H1 (cell line): ENCODE data around the gene ERI3. TPM values are rescaled to one million over a fixed set of nuclear protein-coding genes. Genes with fewer than 3 reads are reported as not detected.

Experiments
- CTCF ChIA-PET: fragments of 300-600 bp; sonication (Branson Sonifier 250); formaldehyde crosslinking; loops from one replicate; lab custom pipeline; 2021; ENCODE audit not compliant: partially characterized antibody; lab: Charles Lee
- POLR2A ChIA-PET: fragments of 300-600 bp; sonication (Branson Sonifier 250); formaldehyde crosslinking; loops from one replicate; lab custom pipeline; 2021; ENCODE audit warnings: inconsistent platforms; ENCODE audit not compliant: partially characterized antibody; lab: Charles Lee
- DNase-seq, 2 experiments: peaks; one replicate each; pipeline versions ENCODE4 v3.0.0 to v3.0.0-alpha.2; 2010 to 2022; ENCODE audit warnings: low spot score in 2 of 2, low read depth in 1 of 2, mixed read lengths in 1 of 2
- FAIRE-seq: peaks from 2 replicates; lab custom pipeline; 2011; peaks lifted over from hg19 to GRCh38; lab: Jason Lieb, UNC
- H2AFZ ChIP-seq: 2 replicates; pipeline ENCODE4 v1.8.1; 2012; ENCODE audit warnings: low read length, inconsistent platforms
- H2AK5ac ChIP-seq: 2 replicates; pipeline ENCODE4 v1.6.1; 2013; ENCODE audit warnings: low read depth, low read length
- H2BK120ac ChIP-seq: replicated peaks from 2 replicates; pipeline ENCODE3; 2013; ENCODE audit warnings: low read depth, low read length, inconsistent platforms
- H2BK12ac ChIP-seq: 2 replicates; pipeline ENCODE4 v1.6.1; 2013; ENCODE audit warnings: low read depth, low read length
- H2BK15ac ChIP-seq: 2 replicates; pipeline ENCODE4 v1.6.1; 2013; ENCODE audit warnings: low read length
- H2BK20ac ChIP-seq: 2 replicates; pipeline ENCODE4 v1.6.1; 2013; ENCODE audit warnings: low read length
- H2BK5ac ChIP-seq: 2 replicates; pipeline ENCODE4 v1.6.1; 2013; ENCODE audit warnings: low read depth, low read length
- H3K14ac ChIP-seq: 2 replicates; pipeline ENCODE4 v1.6.1; 2013; ENCODE audit warnings: inconsistent platforms; ENCODE audit not compliant: insufficient read length
- H3K18ac ChIP-seq: 2 replicates; pipeline ENCODE4 v1.6.1; 2013; ENCODE audit warnings: low read length; ENCODE audit errors: extremely low read depth
- H3K23ac ChIP-seq: 2 replicates; pipeline ENCODE4 v1.6.1; 2013; ENCODE audit warnings: inconsistent platforms; ENCODE audit not compliant: insufficient read length
- H3K23me2 ChIP-seq: 2 replicates; pipeline ENCODE4 v1.6.1; 2013; ENCODE audit warnings: low read depth, low read length
- H3K27ac ChIP-seq: 2 replicates; pipeline ENCODE4 v1.6.1; 2011; ENCODE audit warnings: low read depth, low read length, inconsistent platforms
- H3K27me3 ChIP-seq, 4 experiments: replicated peaks in 1 of 4; 1 replicate in 1 of 4; 2 replicates in 3 of 4; pipeline versions ENCODE4 v1.6.1 to v1.8.1; 2011 to 2013; ENCODE audit warnings: low read length in 3 of 4, mild to moderate bottlenecking in 3 of 4, inconsistent platforms in 2 of 4, mixed read lengths in 2 of 4, moderate library complexity in 1 of 4; ENCODE audit not compliant: control insufficient read depth in 3 of 4, insufficient read depth in 3 of 4; ENCODE audit errors: extremely low read depth in 1 of 4
- H3K36me3 ChIP-seq, 4 experiments: 2 replicates each; pipeline versions ENCODE4 v1.6.1 to v1.8.1; 2011 to 2013; ENCODE audit warnings: mild to moderate bottlenecking in 4 of 4, low read length in 3 of 4, moderate library complexity in 2 of 4, control low read depth in 1 of 4, inconsistent platforms in 1 of 4; ENCODE audit not compliant: insufficient read depth in 4 of 4, control insufficient read depth in 2 of 4
- H3K4ac ChIP-seq: replicated peaks from 2 replicates; pipeline ENCODE3; 2013; ENCODE audit warnings: low read length, low read depth, mixed read lengths, inconsistent platforms; ENCODE audit not compliant: insufficient read length
- H3K4me1 ChIP-seq, 4 experiments: replicated peaks in 1 of 4; 1 replicate in 1 of 4; 2 replicates in 3 of 4; pipeline versions ENCODE4 v1.6.1 to v1.8.1; 2011 to 2013; ENCODE audit warnings: low read length in 3 of 4, inconsistent platforms in 2 of 4, mixed read lengths in 1 of 4; ENCODE audit not compliant: insufficient read depth in 4 of 4, control insufficient read depth in 3 of 4
- H3K4me2 ChIP-seq, 2 experiments: 2 replicates each; pipeline versions ENCODE4 v1.6.1 to v1.8.1; 2011 to 2013; ENCODE audit warnings: low read depth in 2 of 2, low read length in 2 of 2, control low read depth in 1 of 2, inconsistent platforms in 1 of 2, mild to moderate bottlenecking in 1 of 2; ENCODE audit not compliant: insufficient read depth in 1 of 2
- H3K4me3 ChIP-seq, 4 experiments: fragments of 200-600, 300-600 bp in 1 of 4; sonication (generic), shearing (Covaris generic), sonication (Bioruptor Twin) in 1 of 4; 2 replicates each; pipeline versions ENCODE4 v1.5.1 to v1.8.1; 2011 to 2016; ENCODE audit warnings: low read length in 4 of 4, low read depth in 3 of 4, control low read depth in 2 of 4, inconsistent platforms in 2 of 4, mild to moderate bottlenecking in 2 of 4, mixed read lengths in 1 of 4, moderate library complexity in 1 of 4; ENCODE audit not compliant: insufficient read depth in 2 of 4; ENCODE audit errors: extremely low read depth in 1 of 4
- H3K56ac ChIP-seq: replicated peaks from 2 replicates; pipeline ENCODE3; 2013; ENCODE audit warnings: low read depth, mild to moderate bottlenecking, mixed read lengths, low read length, inconsistent platforms; ENCODE audit not compliant: insufficient read length
- H3K79me1 ChIP-seq: 2 replicates; pipeline ENCODE4 v1.6.1; 2013; ENCODE audit warnings: low read depth, low read length, control low read depth
- H3K79me2 ChIP-seq, 2 experiments: 2 replicates each; pipeline versions ENCODE4 v1.6.1 to v1.8.1; 2012 to 2013; ENCODE audit warnings: low read length in 2 of 2, mild to moderate bottlenecking in 2 of 2, inconsistent platforms in 1 of 2; ENCODE audit not compliant: insufficient read depth in 2 of 2, control insufficient read depth in 1 of 2
- H3K9ac ChIP-seq, 4 experiments: replicated peaks in 1 of 4; 1 replicate in 1 of 4; 2 replicates in 3 of 4; pipeline versions ENCODE4 v1.6.1 to v1.8.1; 2011 to 2013; ENCODE audit warnings: low read depth in 3 of 4, low read length in 3 of 4, control low read depth in 2 of 4, mild to moderate bottlenecking in 2 of 4, moderate library complexity in 2 of 4, inconsistent platforms in 1 of 4; ENCODE audit errors: extremely low read depth in 1 of 4
- H3K9me3 ChIP-seq, 2 experiments: 2 replicates each; pipeline versions ENCODE4 v1.6.1 to v1.8.1; 2012 to 2013; ENCODE audit warnings: mild to moderate bottlenecking in 2 of 2, moderate library complexity in 2 of 2, control low read depth in 1 of 2, inconsistent platforms in 1 of 2, low read depth in 1 of 2, low read length in 1 of 2, mixed read lengths in 1 of 2; ENCODE audit not compliant: insufficient read depth in 2 of 2
- H4K20me1 ChIP-seq, 2 experiments: replicated peaks in 1 of 2; 2 replicates each; pipeline versions ENCODE3 to v1.8.1; 2011 to 2013; ENCODE audit warnings: inconsistent platforms in 2 of 2, low read length in 2 of 2, mild to moderate bottlenecking in 1 of 2; ENCODE audit not compliant: insufficient read depth in 2 of 2, control insufficient read depth in 1 of 2
- H4K5ac ChIP-seq: 2 replicates; pipeline ENCODE4 v1.6.1; 2013; ENCODE audit warnings: low read length, low read depth, mixed read lengths, inconsistent platforms; ENCODE audit not compliant: insufficient read length
- H4K8ac ChIP-seq: 2 replicates; pipeline ENCODE4 v1.8.0; 2013; ENCODE audit warnings: mild to moderate bottlenecking, moderate library complexity, low read length, inconsistent platforms; ENCODE audit not compliant: insufficient read depth; ENCODE audit errors: extremely low read depth
- H4K91ac ChIP-seq: replicated peaks from 2 replicates; pipeline ENCODE3; 2013; ENCODE audit warnings: low read length, mixed read lengths, inconsistent platforms; ENCODE audit not compliant: insufficient read length
- BACH1 ChIP-seq: IDR thresholded peaks from 2 replicates; pipeline ENCODE4 v1.6.1; 2012; ENCODE audit warnings: low read length, improper control_type of control experiment
- BCL11A ChIP-seq, 2 experiments: IDR thresholded peaks; one replicate each; pipeline ENCODE4 v1.6.1; 2011; ENCODE audit warnings: low read depth in 2 of 2, low read length in 2 of 2, mild to moderate bottlenecking in 2 of 2
- SAP30 ChIP-seq: fragments of 300-600 bp; sonication (generic); IDR thresholded peaks from 2 replicates; pipeline ENCODE4 v1.7.1; 2012; ENCODE audit warnings: low read length, moderate library complexity, mild to moderate bottlenecking, inconsistent platforms; ENCODE audit not compliant: insufficient read depth, insufficient replicate concordance
- SP2 ChIP-seq: IDR thresholded peaks from 2 replicates; pipeline ENCODE4 v1.6.1; 2012; ENCODE audit warnings: mild to moderate bottlenecking, low read length, inconsistent platforms
- SUZ12 ChIP-seq: fragments of 200-600 bp; sonication (generic); IDR thresholded peaks from 2 replicates; pipeline ENCODE4 v1.6.1; 2012; ENCODE audit warnings: mild to moderate bottlenecking, inconsistent platforms, low read length, moderate library complexity, mixed read lengths
- WGBS, 2 experiments: shearing (Covaris generic) in 1 of 2; methylation state at CpG; one replicate each; pipeline versions ENCODE4 v1.1.6 to v1.1.7; 2013 to 2015; ENCODE audit warnings: low lambda C conversion rate in 2 of 2, mixed read lengths in 2 of 2, inconsistent platforms in 1 of 2, low coverage in 1 of 2, missing lambda C conversion rate in 1 of 2; ENCODE audit not compliant: insufficient replicate concordance in 2 of 2, insufficient coverage in 1 of 2, insufficient read length in 1 of 2; ENCODE audit errors: extremely low coverage in 1 of 2, missing lambda C conversion rate in 1 of 2; 5-methylcytosine and 5-hydroxymethylcytosine counted together
- polyA plus RNA-seq, 7 experiments: library from polyadenylated mRNA; depleted of rRNA in 3 of 7; stranded (reverse) in 5 of 7; unstranded in 2 of 7; fragments of >200 nt in 5 of 7; fragments of 200-250 nt in 2 of 7; gene quantifications; 1 replicate in 5 of 7; 2 replicates in 1 of 7; 4 replicates in 1 of 7; pipeline versions ENCODE4 v1.2.1 to v1.2.3, GENCODE V29; 2011 to 2013; ENCODE audit warnings: missing spikeins in 2 of 7, mixed read lengths in 2 of 7
- total RNA-seq: library from RNA; stranded (reverse); fragmentation: NEBNext Ultra II Directional; extraction: Animal tissue kit (Norgen Biotek cat#: 25700); gene quantifications from 2 replicates; pipeline ENCODE4 v1.2.1, GENCODE V29; 2021
- TF ChIP-seq, protein P1 (sequence below): IDR thresholded peaks from 2 replicates; pipeline ENCODE4 v1.6.1; 2012; ENCODE audit warnings: inconsistent platforms

ERI3 gene
- total and polyA plus RNA-seq, 2 of the 8 experiments (the other 6 are each of a cell fraction or from before 2014, with no cell fraction given): 81.1 to 199 TPM

DNA sequence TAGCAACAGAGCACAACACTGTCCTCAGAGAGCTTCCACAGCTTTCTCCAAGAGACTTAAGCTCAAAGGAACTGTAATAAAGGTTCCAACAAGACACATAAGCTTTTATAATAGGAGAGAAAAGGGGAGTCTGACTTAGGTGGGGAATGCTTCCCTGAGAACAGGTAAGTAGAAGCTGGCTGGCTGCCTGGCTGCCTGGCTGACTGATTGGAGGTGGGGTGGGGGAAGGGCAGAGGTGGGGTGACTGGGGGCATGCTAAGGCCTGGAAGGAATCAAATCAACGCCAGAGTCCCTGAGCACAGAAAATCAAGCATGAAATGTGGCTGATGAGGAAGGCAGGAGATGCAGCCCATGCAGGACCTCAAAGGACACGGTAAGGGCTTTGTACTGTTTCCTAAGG is 96.0 kb downstream of the ERI3 start:
- Histone ChIP-seq H4K91ac (no peak overlapping the region), H4K8ac (no peak overlapping the region), H3K18ac (no peak overlapping the region), H3K27ac (no peak overlapping the region), H3K4me2 (no peak overlapping the region), H4K20me1 (peaks cover 2 to 6% of the 10 kb centered on the region in 2 experiments), H2BK5ac (no peak overlapping the region), H3K4ac (no peak overlapping the region), H3K14ac (no peak overlapping the region), H3K4me1 (peaks cover 1 to 16% (median 8%) of the 10 kb centered on the region in 4 experiments; a peak in 6 of 7 replicates), H3K4me3 (no peak overlapping the region), H3K23me2 (no peaks in the 10 kb centered on the region), H3K9me3 (no peaks in the 10 kb centered on the region), H3K9ac (no peak overlapping the region), H2BK120ac (no peak overlapping the region), H2AK5ac (no peak overlapping the region), H2AFZ (no peak overlapping the region), H2BK15ac (no peak overlapping the region), H3K79me2 (no peaks in the 10 kb centered on the region), H3K27me3 (no peaks in the 10 kb centered on the region), H2BK12ac (no peak overlapping the region), H4K5ac (no peak overlapping the region), H3K36me3 (no peaks in the 10 kb centered on the region), H2BK20ac (no peak overlapping the region), H3K56ac (no peak overlapping the region), H3K79me1 (peaks cover 3% of the 10 kb centered on the region; the same call in 1 of the 2 replicates), H3K23ac (no peak overlapping the region)
- WGBS, 2 experiments: 92% methylated on average over 2 of the region's 2 CpGs; no CpG with 5 or more reads in 1 of the 2 experiments
- FAIRE-seq (no peak), DNase-seq (no peak)
- TF ChIP-seq, protein P1, sequence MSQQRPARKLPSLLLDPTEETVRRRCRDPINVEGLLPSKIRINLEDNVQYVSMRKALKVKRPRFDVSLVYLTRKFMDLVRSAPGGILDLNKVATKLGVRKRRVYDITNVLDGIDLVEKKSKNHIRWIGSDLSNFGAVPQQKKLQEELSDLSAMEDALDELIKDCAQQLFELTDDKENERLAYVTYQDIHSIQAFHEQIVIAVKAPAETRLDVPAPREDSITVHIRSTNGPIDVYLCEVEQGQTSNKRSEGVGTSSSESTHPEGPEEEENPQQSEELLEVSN: no peak
- TF ChIP-seq SAP30: no peak
- TF ChIP-seq BCL11A (IDR thresholded peaks at IDR 0.05; ENCODE audit: low read depth in 2 of 2, low read length in 2 of 2): no peak
- no peak for TF ChIP-seq SUZ12
- no peak for TF ChIP-seq SP2
- TF ChIP-seq BACH1: no peak
- ChIA-PET CTCF (interaction anchor here (1.0 to 5.7 kb wide), 6 partner anchors 9 to 41 kb away, joined by 3 to 37 read pairs (median 11); no protein-coding TSS in a partner anchor), POLR2A (interaction anchor here (1.0 kb wide), 1 partner anchor 21 kb away, joined by 4 read pairs; no protein-coding TSS in a partner anchor)
